ENCODE results near the gene TMEM187. TPM values are rescaled to one million over a fixed set of nuclear protein-coding genes. Genes with fewer than 3 reads are reported as not detected.

TMEM187 gene
- total and polyA plus RNA-seq, 8 donors, result 3.9 to 13.5 (median 6.3) TPM

GRCh38 chrX:153948002-153948466 is 24.5 kb upstream of the TMEM187 start:
- TF ChIP-seq CTCF (IDR thresholded peaks at IDR 0.05), result no peak
- H3K27ac ChIP-seq, result peak overlapping the region; percentile 33 to 61
- peaks cover 0 to 44% of the 10 kb centered on the region in 2 donors for H3K36me3 ChIP-seq
- intact Hi-C loops (cut with DNase I), result loop anchor here in 1 of 2 donors (10.0 kb wide), 1 partner anchor 183 kb away; the partner anchor contains the start of gene PLXNB3
- no peak for ATAC-seq
- no peak overlapping the region for H3K4me3 ChIP-seq
- H3K4me1 ChIP-seq, result peaks cover 0 to 39% of the 10 kb centered on the region in 2 donors
- no peak for DNase-seq
- H3K27me3 ChIP-seq, result no peaks in the 10 kb centered on the region
- no peaks in the 10 kb centered on the region for H3K9me3 ChIP-seq

DNA sequence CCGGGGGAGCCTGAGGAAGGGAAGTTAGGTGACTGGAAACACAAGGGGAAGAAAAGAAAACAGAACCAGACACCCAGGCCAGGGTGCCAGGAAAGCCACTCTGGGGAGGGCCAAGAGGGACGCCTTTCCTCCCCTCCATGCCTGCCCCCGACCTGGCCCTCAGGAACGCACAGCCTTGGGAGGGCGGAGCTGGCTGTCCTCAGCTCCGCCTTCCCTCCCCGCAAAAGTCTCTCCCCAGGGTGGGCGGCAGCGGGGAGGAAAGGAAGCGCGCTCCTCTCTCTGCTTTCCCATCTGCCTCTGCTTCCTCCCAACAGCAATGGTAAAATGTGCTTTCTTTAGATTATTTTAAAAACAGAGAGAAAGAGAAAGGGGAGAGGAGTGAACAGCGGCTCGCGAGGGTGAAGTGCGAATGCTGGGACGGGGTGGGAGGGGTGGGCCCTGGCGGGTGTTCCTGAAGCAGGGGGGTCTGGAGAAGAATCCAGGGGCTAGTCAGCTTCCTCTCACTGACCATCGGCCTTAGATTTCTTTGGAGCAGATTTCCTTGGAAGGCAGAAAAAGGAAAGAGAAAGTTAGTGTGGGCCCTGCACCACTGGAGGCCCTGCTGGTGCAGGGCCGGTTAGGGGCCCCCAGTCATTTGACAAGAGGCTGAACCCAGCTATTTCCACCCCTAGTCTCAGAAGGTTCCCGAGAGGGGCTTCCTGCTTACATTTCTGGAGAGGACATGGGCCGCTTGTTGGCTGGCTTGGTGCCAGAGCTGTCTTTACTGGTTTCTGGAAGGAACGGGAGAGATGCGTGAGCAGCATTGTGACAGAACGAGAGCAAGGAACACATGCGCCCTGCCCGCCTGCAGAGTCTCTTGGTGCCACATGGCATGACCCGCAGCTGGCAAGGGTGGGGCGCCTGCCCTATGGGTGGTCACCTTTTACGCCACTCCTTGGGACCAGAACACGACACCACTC is 23.4 kb upstream of the TMEM187 start:
- DNase-seq (no peak), ATAC-seq (no peak)
- peaks cover 0 to 30% of the 10 kb centered on the region in 2 donors for H3K4me1 ChIP-seq
- no peaks in the 10 kb centered on the region for H3K27me3 ChIP-seq
- intact Hi-C loops (cut with DNase I), result loop anchor here in 1 of 2 donors (10.0 kb wide), 1 partner anchor 184 kb away; the partner anchor contains the start of gene PLXNB3
- peaks cover 0 to 54% of the 10 kb centered on the region in 2 donors for H3K36me3 ChIP-seq
- no peak for TF ChIP-seq CTCF (IDR thresholded peaks at IDR 0.05)
- peak overlapping the region; percentile 33 to 61 for H3K27ac ChIP-seq
- no peak overlapping the region for H3K4me3 ChIP-seq
- H3K9me3 ChIP-seq, result no peaks in the 10 kb centered on the region

GRCh38 chrX:153950127-153950526 is 22.4 kb upstream of the TMEM187 start:
- Histone ChIP-seq H3K36me3 (peaks cover 0 to 64% of the 10 kb centered on the region in 2 donors), H3K4me3 (no peak overlapping the region), H3K27me3 (no peaks in the 10 kb centered on the region), H3K9me3 (no peaks in the 10 kb centered on the region), H3K27ac (peak overlapping the region in 1 of 2 donors; percentile 61), H3K4me1 (peaks cover 0 to 30% of the 10 kb centered on the region in 2 donors)
- DNase-seq (no peak), ATAC-seq (no peak)
- no peak for TF ChIP-seq CTCF (IDR thresholded peaks at IDR 0.05)
- intact Hi-C loops (cut with DNase I), result no loop called here

DNA sequence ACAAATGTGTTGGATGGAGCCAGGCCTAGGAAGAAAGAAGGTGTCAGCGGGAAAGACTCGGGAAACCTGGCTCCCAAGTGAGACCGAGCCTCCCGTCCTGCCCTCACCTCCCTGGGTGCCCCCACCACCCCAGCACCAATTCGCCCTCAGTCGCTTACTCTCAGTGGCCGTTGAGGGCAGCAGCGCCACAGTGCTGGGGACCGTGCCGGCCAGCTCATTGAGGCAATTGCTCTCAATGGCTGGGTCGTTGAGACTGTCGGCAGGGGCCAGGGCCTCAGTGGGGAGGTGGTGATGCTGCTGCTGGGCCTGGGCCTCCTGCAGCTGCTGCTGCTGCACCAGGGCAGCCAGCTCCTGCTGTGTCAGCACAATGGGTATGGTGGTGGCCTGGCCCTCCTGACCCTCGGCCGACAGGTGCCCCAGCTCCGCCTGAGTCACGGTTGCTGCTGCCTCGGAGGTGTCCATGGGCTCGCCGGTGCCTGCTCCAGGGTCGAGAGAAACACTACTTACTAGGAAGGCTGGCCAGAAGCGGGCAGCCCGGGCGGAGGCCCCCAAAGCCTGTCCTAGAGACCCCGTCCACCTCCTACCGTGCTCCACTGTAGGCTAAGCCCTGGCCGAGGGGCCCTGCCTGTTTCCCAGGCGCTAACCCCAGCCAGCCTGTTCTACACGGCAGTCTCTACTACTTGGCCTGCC is 20.7 kb upstream of the TMEM187 start:
- no peak for ATAC-seq
- intact Hi-C loops (cut with DNase I), result no loop called here

More for the DNA sequence above, 20.7 kb upstream of the TMEM187 start:
- Histone ChIP-seq H3K4me1 (peaks cover 0 to 26% of the 10 kb centered on the region in 2 donors), H3K27ac (no peak overlapping the region), H3K27me3 (no peaks in the 10 kb centered on the region), H3K36me3 (peaks cover 0 to 81% of the 10 kb centered on the region in 2 donors), H3K4me3 (no peak overlapping the region), H3K9me3 (no peaks in the 10 kb centered on the region)
- TF ChIP-seq CTCF (IDR thresholded peaks at IDR 0.05), result no peak
- DNase-seq, result no peak
